GM12878 (cell line): ENCODE measurements around the gene AKR1A1. TPM values are rescaled to one million over a fixed set of nuclear protein-coding genes. Genes with fewer than 3 reads are reported as not detected.

Source experiments
- CHD1 ChIP-seq: IDR thresholded peaks from 2 replicates; pipeline ENCODE4 v1.6.1; 2012; ENCODE audit warnings: low read depth, low read length, improper control_type of control experiment
- ESRRA ChIP-seq: IDR thresholded peaks from 2 replicates; pipeline ENCODE4 v1.6.1; 2012; ENCODE audit warnings: mild to moderate bottlenecking, low read length, improper control_type of control experiment
- FOS ChIP-seq: IDR thresholded peaks from 3 replicates; pipeline ENCODE4 v1.6.1; 2011; ENCODE audit warnings: borderline replicate concordance; ENCODE audit not compliant: insufficient read length; ENCODE audit errors: extremely low read depth
- HCFC1 ChIP-seq: fragments of 150-350 bp; IDR thresholded peaks from 2 replicates; pipeline ENCODE4 v1.6.1; 2014; ENCODE audit warnings: low read length
- NRF1 ChIP-seq: conservative IDR thresholded peaks from 2 replicates; pipeline ENCODE4 v1.6.1; 2011; ENCODE audit warnings: mild to moderate bottlenecking, low read depth, low read length, improper control_type of control experiment
- POLR2AphosphoS2 ChIP-seq: IDR thresholded peaks from 2 replicates; pipeline ENCODE4 v1.6.1; 2011; ENCODE audit warnings: low read depth, mild to moderate bottlenecking, low read length, improper control_type of control experiment, moderate library complexity
- ZNF274 ChIP-seq: IDR thresholded peaks from one replicate; pipeline ENCODE4 v1.8.0; 2011; ENCODE audit not compliant: insufficient read length, insufficient read depth
- polyA plus RNA-seq, 11 experiments: library from polyadenylated mRNA; depleted of rRNA in 4 of 11; unstranded in 6 of 11; stranded (reverse) in 5 of 11; fragments of >200 nt; fragmentation: Nextera tagmentation in 4 of 11; fragmentation: Illumina TruSeq in 1 of 11; extraction: Ambion mirVana in 4 of 11; extraction: Trizol in 1 of 11; gene quantifications; 1 replicate in 1 of 11; 2 replicates in 10 of 11; pipeline versions ENCODE4 v1.2.1 to v1.2.3, GENCODE V29; 2011 to 2016; ENCODE audit warnings: inconsistent platforms in 2 of 11, missing spikeins in 2 of 11, low read depth in 1 of 11
- total RNA-seq, 4 experiments: library from RNA; depleted of rRNA in 3 of 4; stranded (reverse); fragments of >200 nt in 3 of 4; fragmentation: Illumina TruSeq in 1 of 4; extraction: Trizol in 1 of 4; gene quantifications; 2 replicates each; pipeline versions ENCODE4 v1.2.1 to v1.2.3, GENCODE V29; 2013 to 2021
- TF ChIP-seq, protein P1 (sequence below): fragments of 450-650 bp; IDR thresholded peaks from 2 replicates; pipeline ENCODE4 v1.6.1; 2017; ENCODE audit warnings: mild to moderate bottlenecking, moderate library complexity
- TF ChIP-seq, protein P2 (sequence below), 3 experiments: IDR thresholded peaks in 2 of 3; conservative IDR thresholded peaks in 1 of 3; 2 replicates each; pipeline ENCODE4 v1.5.1; 2011; ENCODE audit warnings: low read depth in 3 of 3, low read length in 3 of 3, mild to moderate bottlenecking in 3 of 3, control low read depth in 2 of 3, moderate library complexity in 2 of 3, inconsistent platforms in 1 of 3, mixed read lengths in 1 of 3; ENCODE audit not compliant: control insufficient read depth in 2 of 3, insufficient read depth in 1 of 3; ENCODE audit errors: extremely low read depth in 1 of 3
- TF ChIP-seq, protein P3 (sequence below): fragments of 450-650 bp; IDR thresholded peaks from 2 replicates; pipeline ENCODE4 v1.6.1; 2014; ENCODE audit warnings: mild to moderate bottlenecking
- TF ChIP-seq, protein P4 (sequence below): IDR thresholded peaks from 2 replicates; pipeline ENCODE4 v1.6.1; 2011; ENCODE audit warnings: low read depth, low read length, improper control_type of control experiment, borderline replicate concordance
- TF ChIP-seq, protein P5 (sequence below): IDR thresholded peaks from 2 replicates; pipeline ENCODE4 v1.6.1; 2012; ENCODE audit warnings: improper control_type of control experiment, low read depth, low read length; ENCODE audit not compliant: insufficient replicate concordance
- TF ChIP-seq, protein P6 (sequence below): fragments of 450-650 bp; IDR thresholded peaks from 2 replicates; pipeline ENCODE4 v1.6.1; 2017; ENCODE audit warnings: antibody characterized with exemption, mild to moderate bottlenecking, moderate library complexity

The AKR1A1 gene
- total and polyA plus RNA-seq, 10 of the 15 experiments (the other 5 are each of a cell fraction or from before 2014, with no cell fraction given): 187 to 335 (median 241) TPM

DNA sequence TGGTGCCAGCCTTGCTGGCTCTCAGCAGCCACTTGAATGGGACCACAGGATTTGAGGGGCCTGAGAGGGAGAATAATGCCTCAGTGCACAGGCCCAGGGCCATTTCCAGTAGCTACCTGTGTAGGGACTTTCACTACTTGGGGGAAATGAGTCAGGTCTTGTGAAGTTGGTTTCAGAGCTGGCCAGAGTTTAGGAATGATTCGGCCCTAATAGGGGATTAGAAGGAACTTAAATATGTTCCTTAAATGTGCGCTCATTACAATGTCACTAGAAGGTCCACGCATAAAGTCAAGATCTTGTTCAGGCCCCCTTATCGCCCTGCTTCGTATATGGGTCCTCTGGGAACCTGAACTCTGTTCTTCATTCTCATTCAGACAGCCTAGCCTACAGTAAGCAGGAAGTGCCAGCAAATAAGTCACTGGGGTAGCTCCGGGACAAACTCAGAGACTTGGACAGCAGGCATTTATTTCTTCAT is 5.6 kb upstream of the AKR1A1 start (continued):
- TF ChIP-seq, protein P1, sequence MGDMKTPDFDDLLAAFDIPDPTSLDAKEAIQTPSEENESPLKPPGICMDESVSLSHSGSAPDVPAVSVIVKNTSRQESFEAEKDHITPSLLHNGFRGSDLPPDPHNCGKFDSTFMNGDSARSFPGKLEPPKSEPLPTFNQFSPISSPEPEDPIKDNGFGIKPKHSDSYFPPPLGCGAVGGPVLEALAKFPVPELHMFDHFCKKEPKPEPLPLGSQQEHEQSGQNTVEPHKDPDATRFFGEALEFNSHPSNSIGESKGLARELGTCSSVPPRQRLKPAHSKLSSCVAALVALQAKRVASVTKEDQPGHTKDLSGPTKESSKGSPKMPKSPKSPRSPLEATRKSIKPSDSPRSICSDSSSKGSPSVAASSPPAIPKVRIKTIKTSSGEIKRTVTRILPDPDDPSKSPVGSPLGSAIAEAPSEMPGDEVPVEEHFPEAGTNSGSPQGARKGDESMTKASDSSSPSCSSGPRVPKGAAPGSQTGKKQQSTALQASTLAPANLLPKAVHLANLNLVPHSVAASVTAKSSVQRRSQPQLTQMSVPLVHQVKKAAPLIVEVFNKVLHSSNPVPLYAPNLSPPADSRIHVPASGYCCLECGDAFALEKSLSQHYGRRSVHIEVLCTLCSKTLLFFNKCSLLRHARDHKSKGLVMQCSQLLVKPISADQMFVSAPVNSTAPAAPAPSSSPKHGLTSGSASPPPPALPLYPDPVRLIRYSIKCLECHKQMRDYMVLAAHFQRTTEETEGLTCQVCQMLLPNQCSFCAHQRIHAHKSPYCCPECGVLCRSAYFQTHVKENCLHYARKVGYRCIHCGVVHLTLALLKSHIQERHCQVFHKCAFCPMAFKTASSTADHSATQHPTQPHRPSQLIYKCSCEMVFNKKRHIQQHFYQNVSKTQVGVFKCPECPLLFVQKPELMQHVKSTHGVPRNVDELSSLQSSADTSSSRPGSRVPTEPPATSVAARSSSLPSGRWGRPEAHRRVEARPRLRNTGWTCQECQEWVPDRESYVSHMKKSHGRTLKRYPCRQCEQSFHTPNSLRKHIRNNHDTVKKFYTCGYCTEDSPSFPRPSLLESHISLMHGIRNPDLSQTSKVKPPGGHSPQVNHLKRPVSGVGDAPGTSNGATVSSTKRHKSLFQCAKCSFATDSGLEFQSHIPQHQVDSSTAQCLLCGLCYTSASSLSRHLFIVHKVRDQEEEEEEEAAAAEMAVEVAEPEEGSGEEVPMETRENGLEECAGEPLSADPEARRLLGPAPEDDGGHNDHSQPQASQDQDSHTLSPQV: no peak
- TF ChIP-seq ESRRA (no peak), CHD1 (no peak), FOS (no peak), HCFC1 (no peak), POLR2AphosphoS2 (no peak), ZNF274 (no peak), NRF1 (no peak)
- TF ChIP-seq, protein P2, sequence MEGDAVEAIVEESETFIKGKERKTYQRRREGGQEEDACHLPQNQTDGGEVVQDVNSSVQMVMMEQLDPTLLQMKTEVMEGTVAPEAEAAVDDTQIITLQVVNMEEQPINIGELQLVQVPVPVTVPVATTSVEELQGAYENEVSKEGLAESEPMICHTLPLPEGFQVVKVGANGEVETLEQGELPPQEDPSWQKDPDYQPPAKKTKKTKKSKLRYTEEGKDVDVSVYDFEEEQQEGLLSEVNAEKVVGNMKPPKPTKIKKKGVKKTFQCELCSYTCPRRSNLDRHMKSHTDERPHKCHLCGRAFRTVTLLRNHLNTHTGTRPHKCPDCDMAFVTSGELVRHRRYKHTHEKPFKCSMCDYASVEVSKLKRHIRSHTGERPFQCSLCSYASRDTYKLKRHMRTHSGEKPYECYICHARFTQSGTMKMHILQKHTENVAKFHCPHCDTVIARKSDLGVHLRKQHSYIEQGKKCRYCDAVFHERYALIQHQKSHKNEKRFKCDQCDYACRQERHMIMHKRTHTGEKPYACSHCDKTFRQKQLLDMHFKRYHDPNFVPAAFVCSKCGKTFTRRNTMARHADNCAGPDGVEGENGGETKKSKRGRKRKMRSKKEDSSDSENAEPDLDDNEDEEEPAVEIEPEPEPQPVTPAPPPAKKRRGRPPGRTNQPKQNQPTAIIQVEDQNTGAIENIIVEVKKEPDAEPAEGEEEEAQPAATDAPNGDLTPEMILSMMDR (IDR thresholded peaks at IDR 0.05 in 2 of 3, conservative IDR thresholded peaks at IDR 0.05 in 1 of 3; ENCODE audit: control insufficient read depth in 2 of 3, extremely low read depth in 1 of 3, insufficient read depth in 1 of 3, low read depth in 3 of 3, low read length in 3 of 3): no peak
- TF ChIP-seq, protein P3, sequence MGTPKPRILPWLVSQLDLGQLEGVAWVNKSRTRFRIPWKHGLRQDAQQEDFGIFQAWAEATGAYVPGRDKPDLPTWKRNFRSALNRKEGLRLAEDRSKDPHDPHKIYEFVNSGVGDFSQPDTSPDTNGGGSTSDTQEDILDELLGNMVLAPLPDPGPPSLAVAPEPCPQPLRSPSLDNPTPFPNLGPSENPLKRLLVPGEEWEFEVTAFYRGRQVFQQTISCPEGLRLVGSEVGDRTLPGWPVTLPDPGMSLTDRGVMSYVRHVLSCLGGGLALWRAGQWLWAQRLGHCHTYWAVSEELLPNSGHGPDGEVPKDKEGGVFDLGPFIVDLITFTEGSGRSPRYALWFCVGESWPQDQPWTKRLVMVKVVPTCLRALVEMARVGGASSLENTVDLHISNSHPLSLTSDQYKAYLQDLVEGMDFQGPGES: no peak
- TF ChIP-seq, protein P4, sequence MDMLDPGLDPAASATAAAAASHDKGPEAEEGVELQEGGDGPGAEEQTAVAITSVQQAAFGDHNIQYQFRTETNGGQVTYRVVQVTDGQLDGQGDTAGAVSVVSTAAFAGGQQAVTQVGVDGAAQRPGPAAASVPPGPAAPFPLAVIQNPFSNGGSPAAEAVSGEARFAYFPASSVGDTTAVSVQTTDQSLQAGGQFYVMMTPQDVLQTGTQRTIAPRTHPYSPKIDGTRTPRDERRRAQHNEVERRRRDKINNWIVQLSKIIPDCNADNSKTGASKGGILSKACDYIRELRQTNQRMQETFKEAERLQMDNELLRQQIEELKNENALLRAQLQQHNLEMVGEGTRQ: no peak
- TF ChIP-seq, protein P5, sequence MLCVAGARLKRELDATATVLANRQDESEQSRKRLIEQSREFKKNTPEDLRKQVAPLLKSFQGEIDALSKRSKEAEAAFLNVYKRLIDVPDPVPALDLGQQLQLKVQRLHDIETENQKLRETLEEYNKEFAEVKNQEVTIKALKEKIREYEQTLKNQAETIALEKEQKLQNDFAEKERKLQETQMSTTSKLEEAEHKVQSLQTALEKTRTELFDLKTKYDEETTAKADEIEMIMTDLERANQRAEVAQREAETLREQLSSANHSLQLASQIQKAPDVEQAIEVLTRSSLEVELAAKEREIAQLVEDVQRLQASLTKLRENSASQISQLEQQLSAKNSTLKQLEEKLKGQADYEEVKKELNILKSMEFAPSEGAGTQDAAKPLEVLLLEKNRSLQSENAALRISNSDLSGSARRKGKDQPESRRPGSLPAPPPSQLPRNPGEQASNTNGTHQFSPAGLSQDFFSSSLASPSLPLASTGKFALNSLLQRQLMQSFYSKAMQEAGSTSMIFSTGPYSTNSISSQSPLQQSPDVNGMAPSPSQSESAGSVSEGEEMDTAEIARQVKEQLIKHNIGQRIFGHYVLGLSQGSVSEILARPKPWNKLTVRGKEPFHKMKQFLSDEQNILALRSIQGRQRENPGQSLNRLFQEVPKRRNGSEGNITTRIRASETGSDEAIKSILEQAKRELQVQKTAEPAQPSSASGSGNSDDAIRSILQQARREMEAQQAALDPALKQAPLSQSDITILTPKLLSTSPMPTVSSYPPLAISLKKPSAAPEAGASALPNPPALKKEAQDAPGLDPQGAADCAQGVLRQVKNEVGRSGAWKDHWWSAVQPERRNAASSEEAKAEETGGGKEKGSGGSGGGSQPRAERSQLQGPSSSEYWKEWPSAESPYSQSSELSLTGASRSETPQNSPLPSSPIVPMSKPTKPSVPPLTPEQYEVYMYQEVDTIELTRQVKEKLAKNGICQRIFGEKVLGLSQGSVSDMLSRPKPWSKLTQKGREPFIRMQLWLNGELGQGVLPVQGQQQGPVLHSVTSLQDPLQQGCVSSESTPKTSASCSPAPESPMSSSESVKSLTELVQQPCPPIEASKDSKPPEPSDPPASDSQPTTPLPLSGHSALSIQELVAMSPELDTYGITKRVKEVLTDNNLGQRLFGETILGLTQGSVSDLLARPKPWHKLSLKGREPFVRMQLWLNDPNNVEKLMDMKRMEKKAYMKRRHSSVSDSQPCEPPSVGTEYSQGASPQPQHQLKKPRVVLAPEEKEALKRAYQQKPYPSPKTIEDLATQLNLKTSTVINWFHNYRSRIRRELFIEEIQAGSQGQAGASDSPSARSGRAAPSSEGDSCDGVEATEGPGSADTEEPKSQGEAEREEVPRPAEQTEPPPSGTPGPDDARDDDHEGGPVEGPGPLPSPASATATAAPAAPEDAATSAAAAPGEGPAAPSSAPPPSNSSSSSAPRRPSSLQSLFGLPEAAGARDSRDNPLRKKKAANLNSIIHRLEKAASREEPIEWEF: no peak
- TF ChIP-seq, protein P6, sequence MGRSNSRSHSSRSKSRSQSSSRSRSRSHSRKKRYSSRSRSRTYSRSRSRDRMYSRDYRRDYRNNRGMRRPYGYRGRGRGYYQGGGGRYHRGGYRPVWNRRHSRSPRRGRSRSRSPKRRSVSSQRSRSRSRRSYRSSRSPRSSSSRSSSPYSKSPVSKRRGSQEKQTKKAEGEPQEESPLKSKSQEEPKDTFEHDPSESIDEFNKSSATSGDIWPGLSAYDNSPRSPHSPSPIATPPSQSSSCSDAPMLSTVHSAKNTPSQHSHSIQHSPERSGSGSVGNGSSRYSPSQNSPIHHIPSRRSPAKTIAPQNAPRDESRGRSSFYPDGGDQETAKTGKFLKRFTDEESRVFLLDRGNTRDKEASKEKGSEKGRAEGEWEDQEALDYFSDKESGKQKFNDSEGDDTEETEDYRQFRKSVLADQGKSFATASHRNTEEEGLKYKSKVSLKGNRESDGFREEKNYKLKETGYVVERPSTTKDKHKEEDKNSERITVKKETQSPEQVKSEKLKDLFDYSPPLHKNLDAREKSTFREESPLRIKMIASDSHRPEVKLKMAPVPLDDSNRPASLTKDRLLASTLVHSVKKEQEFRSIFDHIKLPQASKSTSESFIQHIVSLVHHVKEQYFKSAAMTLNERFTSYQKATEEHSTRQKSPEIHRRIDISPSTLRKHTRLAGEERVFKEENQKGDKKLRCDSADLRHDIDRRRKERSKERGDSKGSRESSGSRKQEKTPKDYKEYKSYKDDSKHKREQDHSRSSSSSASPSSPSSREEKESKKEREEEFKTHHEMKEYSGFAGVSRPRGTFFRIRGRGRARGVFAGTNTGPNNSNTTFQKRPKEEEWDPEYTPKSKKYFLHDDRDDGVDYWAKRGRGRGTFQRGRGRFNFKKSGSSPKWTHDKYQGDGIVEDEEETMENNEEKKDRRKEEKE: no peak
